SK-N-MC (cell line): ENCODE results near the gene C13orf46.

Experiments
- EZH2 ChIP-seq: fragments of 200-600 bp; sonication (generic); IDR thresholded peaks from one replicate; pipeline ENCODE4 v1.6.1; 2017; ENCODE audit warnings: antibody characterized with exemption
- POLR2AphosphoS5 ChIP-seq: IDR thresholded peaks from 2 replicates; pipeline ENCODE4 v1.6.1; 2012; ENCODE audit warnings: mild to moderate bottlenecking, low read depth, low read length, borderline replicate concordance

DNA sequence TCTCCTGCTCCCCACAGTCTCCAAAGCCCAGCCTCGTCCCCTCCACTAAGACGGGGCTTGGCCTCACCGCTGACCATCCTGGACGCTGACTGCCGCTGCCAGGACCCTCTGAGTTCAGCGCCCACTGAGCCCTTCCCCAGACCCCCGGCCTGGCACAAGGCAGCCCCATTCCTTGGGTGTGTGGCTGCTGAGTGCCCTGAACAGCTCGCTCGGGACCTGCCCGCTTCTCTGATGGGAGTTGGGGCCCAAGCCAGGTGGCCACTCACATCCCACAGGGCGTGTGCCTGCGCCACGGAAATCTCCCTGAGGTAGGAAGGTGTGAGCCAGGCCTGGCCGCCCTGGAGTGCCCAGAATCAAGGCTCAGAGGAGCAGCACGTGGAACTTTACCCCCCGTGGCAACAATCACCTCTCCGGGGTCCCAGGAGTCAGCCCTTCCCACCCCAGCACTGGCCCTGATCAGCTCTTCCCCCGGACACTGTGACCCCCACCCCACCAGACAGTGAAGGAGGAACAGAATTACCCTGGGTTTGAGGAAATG, 20.8 kb downstream of the C13orf46 start:
- no peak for TF ChIP-seq EZH2
- no peak for TF ChIP-seq POLR2AphosphoS5
